GM12801 (cell line): ENCODE measurements around the gene DHX16.

Source experiments
- TF ChIP-seq, protein P1 (sequence below): IDR thresholded peaks from one replicate; pipeline ENCODE4 v1.5.1; 2011; ENCODE audit warnings: control low read depth; ENCODE audit not compliant: insufficient read length; ENCODE audit errors: extremely low read depth

The DHX16 gene

DNA sequence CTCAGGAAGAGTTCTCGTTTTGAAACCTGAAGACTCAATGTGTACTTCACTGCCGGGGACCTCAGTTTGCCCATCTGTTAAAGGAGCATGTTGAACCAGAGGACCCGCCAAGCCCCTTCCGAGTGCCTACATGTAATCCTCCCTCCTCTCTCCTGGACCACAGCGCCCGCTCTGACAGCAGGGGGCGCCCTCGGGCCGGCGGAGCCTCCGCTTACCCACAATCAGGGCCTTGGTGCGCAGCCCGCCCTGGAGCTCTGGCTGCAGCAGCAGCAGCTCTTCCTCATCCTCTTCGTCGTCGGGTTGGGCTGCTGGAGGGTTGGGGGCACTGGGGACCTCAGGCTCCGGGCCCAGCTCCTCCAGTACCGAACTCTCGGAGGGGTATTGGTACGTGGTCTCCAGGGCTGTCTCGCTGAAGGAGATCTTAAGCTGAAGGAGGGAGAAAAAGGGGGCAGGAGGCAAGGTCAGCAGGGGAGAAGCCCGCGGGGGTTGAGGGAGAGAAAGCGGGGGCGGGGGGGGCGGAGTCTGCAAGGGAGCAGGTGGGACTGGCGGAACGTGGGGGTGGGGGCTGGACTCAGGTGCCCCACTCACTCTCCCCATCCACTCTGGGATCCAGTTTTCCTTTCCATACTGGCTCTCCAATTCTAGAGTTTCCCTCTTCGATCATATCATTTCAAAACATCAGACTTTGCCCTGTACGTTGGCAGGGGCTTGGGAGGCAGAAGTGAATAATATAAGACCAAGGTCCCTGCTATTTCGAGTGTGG is 6.3 kb upstream of the DHX16 start:
- TF ChIP-seq, protein P1, sequence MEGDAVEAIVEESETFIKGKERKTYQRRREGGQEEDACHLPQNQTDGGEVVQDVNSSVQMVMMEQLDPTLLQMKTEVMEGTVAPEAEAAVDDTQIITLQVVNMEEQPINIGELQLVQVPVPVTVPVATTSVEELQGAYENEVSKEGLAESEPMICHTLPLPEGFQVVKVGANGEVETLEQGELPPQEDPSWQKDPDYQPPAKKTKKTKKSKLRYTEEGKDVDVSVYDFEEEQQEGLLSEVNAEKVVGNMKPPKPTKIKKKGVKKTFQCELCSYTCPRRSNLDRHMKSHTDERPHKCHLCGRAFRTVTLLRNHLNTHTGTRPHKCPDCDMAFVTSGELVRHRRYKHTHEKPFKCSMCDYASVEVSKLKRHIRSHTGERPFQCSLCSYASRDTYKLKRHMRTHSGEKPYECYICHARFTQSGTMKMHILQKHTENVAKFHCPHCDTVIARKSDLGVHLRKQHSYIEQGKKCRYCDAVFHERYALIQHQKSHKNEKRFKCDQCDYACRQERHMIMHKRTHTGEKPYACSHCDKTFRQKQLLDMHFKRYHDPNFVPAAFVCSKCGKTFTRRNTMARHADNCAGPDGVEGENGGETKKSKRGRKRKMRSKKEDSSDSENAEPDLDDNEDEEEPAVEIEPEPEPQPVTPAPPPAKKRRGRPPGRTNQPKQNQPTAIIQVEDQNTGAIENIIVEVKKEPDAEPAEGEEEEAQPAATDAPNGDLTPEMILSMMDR, result no peak

DNA sequence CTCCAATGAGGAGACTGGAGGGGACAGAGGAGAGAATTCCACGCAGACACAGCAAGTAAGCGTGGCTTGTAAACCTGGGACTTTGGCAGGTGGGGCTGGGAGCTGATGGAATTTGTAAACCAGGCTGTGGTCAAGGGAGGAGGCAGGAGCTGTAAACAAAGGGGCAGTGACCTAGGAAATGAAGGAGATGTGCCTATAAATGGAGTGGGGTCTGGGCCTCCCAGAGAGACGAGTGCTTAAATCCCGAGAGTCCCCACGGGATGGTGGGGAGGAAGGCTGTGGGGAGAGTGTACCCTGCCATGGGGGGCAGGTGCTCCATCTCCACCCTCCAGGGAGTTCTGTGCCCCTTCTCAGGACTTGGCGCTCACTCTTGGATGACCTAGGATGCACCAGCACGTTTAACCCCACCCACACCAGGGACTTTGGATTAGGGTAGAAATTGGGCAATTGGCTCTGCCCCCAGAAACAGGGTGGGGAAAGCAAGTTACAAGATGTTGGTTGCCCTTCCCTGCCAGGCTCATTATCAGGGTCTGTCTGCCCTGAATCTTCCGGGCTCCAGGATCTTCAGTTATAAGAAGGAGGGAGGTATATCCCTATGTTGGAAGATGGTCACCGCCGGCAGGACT is 4.0 kb upstream of the DHX16 start:
- TF ChIP-seq, protein P1, result no peak

DNA sequence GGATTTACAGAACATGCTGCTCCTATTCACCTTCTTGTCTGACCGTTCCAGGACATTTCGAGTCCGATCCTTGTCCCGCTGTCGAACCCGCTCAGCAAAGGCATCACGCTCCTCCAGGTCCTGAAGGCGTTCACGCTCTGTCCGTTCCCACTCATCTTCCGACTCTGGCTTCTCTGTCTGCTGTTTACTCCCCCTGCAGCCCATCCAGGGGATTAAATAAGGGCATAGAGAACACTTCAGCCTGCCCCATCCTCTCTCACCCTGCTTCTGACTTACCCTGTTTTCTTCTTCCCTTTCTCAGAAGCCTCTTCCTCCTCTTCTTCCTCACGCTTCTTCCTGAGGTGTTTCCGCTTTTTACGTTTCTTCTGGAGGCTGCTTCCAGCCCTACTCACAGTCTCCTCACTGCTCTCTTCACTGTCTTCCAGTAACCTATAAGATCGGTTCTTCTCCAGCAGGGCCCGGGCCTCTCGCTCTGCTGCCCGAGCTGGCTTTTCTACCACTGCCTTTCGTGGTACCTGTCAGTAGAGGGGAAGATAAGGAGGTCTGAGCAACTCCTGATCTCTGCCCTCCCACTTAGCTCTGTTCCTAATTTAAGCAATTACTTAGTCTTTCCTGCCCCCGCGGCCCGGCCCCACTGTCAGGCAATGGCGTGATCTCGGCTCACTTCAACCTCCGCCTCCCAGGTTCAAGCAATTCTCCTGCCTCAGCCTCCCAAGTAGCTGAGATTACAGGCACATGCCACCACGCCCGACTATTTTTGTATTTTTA is 1.9 kb downstream of the DHX16 start:
- TF ChIP-seq, protein P1, result no peak

DNA sequence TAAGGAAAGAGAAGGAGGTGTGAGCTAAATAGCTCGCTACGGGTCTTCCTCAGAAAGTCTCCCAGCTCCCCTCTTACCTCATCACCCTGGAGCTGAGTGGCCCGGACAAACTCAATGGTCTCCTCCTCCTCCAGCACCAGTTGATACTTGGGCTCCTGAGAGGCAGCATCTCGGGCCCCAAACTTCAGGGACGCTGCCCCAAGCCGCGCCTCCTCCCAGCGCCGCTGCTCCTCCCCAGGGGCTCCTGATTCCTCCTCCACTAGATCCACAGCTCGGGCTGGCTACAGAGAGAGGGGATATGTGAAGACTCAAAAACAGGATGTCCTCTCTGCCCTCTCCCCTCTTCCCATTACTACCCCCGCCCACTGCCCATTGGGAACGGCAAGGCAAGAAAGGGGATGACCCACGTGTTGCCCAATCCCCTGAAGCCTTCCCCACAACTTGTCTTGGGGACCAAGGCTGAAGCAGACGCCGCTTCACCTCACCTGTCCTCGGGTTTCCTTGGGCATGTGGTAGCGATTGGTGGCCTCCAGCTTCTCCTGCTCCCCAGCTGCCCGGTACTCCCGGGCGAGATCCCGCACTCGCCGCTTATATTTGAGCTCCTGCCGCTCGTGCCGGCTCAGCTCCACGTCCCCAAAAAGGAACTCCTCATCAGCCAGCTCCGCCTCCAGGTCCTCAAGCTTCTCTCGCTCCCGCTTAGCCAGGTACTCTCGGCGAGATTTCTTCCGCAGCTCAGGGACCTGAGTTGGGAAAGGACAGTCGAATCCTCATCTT is 7.6 kb downstream of the DHX16 start:
- TF ChIP-seq, protein P1, result no peak

DNA sequence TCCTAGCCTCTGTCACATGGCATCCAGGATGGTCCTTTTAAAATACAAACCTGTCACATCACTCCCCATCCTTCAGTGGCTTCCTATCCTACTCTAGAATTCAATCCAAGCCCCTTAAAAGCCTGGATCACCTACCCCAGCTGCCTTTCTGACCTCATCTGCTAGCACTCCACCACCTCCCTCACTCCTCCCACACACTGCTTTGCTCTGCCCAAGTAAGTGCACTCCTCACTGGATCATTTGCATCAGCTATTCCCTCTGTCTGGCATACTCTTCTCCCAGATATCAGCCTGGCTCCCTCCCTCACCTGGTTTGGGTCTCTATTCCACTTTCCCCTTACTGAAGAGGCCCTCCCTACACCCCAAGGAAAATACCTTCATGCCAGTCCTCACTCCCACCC is 15.4 kb downstream of the DHX16 start:
- TF ChIP-seq, protein P1, result no peak

DNA sequence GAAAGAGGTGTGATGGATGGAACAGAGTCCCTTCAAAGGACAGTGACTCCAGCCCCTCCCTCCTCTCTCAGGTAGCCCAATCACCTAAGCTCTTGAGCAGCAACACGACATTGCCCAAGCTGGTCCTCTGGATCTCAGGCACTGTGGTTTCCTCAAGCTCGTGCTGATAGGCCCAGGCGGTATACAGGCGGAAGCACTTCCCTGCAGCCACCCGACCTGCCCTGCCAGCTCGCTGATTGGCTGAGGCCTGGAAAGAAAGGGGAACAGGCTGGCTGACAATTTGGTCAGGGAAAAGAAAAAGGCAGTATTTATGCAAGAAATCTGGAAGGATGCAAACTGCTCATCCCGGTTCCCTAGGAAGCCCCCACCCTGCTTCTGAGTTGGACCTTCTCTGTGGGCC is 16.3 kb downstream of the DHX16 start:
- TF ChIP-seq, protein P1, result no peak

DNA sequence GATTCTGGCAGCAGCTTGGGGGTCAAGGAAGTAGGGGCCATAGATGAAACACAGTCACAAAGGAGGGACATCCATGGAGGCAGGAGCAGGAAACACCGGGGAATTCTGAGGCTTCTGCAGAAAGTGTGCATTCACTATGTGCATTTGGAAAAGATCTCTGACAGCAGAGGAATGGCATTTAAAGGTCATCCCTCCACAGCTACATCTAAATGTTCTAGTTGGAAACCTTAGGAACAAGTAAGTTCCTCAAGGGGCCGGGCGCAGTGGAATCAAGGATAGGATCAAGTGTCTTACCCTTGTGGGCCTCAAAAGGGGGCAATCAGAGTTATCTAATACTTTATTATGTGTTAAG is 17.1 kb downstream of the DHX16 start:
- TF ChIP-seq, protein P1, result no peak
